HepG2 (cell line): ENCODE measurements around the gene FBXO7. TPM values are rescaled to one million over a fixed set of nuclear protein-coding genes. Genes with fewer than 3 reads are reported as not detected.

Experiments
- AHDC1 ChIP-seq: sonication (generic); formaldehyde crosslinking; IDR thresholded peaks from 2 replicates; pipeline ENCODE4 v1.5.1; 2020; ENCODE audit warnings: mild to moderate bottlenecking, missing genetic modification reagents, borderline replicate concordance
- ATF5 ChIP-seq: sonication (generic); formaldehyde crosslinking; IDR thresholded peaks from 2 replicates; pipeline ENCODE4 v1.4.0; 2020; ENCODE audit warnings: mild to moderate bottlenecking, low read depth, missing genetic modification reagents
- HOXD1 ChIP-seq: sonication (generic); formaldehyde crosslinking; IDR thresholded peaks from 2 replicates; pipeline ENCODE4 v1.5.0; 2020; ENCODE audit warnings: missing genetic modification reagents
- NFKB2 ChIP-seq: sonication (generic); formaldehyde crosslinking; IDR thresholded peaks from 2 replicates; pipeline ENCODE4 v1.4.0; 2020; ENCODE audit warnings: missing genetic modification reagents, borderline replicate concordance
- NR2F1 ChIP-seq, 2 experiments: fragments of 450-650 bp in 1 of 2; formaldehyde crosslinking in 1 of 2; IDR thresholded peaks; 2 replicates each; pipeline versions ENCODE4 v1.5.0 to v1.6.1; 2016 to 2020; ENCODE audit warnings: mild to moderate bottlenecking in 1 of 2, missing compliant biosample characterization in 1 of 2, missing genetic modification reagents in 1 of 2, moderate library complexity in 1 of 2
- PAWR ChIP-seq: sonication (generic); formaldehyde crosslinking; IDR thresholded peaks from 2 replicates; pipeline ENCODE4 v1.4.0; 2020; ENCODE audit warnings: missing genetic modification reagents, mild to moderate bottlenecking, borderline replicate concordance
- PHF5A ChIP-seq: IDR thresholded peaks from one replicate; pipeline ENCODE4 v1.6.1; 2018; ENCODE audit warnings: low read depth, missing genetic modification reagents; ENCODE audit not compliant: unreplicated experiment
- SMYD3 ChIP-seq: sonication (generic); formaldehyde crosslinking; IDR thresholded peaks from 2 replicates; pipeline ENCODE4 v1.8.1; 2023; ENCODE audit warnings: mild to moderate bottlenecking, missing genetic modification reagents
- SNRNP70 ChIP-seq: fragments of 200-400 bp; formaldehyde crosslinking; IDR thresholded peaks from 2 replicates; pipeline ENCODE4 v1.6.1; 2017; ENCODE audit warnings: mild to moderate bottlenecking, low read depth, low read length, moderate library complexity
- SUZ12 ChIP-seq: fragments of 150-350 bp; IDR thresholded peaks from 2 replicates; pipeline ENCODE4 v1.6.1; 2014; ENCODE audit warnings: low read depth, low read length
- TOPORS ChIP-seq: sonication (generic); formaldehyde crosslinking; IDR thresholded peaks from 2 replicates; pipeline ENCODE4 v1.8.0; 2023; ENCODE audit warnings: mild to moderate bottlenecking, missing genetic modification reagents
- ZBTB34 ChIP-seq: sonication (generic); formaldehyde crosslinking; IDR thresholded peaks from 2 replicates; pipeline ENCODE4 v1.8.0; 2022; ENCODE audit warnings: mild to moderate bottlenecking, missing genetic modification reagents
- ZMYM3 ChIP-seq: sonication (generic); formaldehyde crosslinking; IDR thresholded peaks from 2 replicates; pipeline ENCODE4 v1.5.1; 2020; ENCODE audit warnings: mild to moderate bottlenecking, missing genetic modification reagents
- ZNF280B ChIP-seq: sonication (generic); formaldehyde crosslinking; IDR thresholded peaks from 2 replicates; pipeline ENCODE4 v1.5.0; 2020; ENCODE audit warnings: missing genetic modification reagents, mild to moderate bottlenecking, borderline replicate concordance
- ZNF556 ChIP-seq: sonication (generic); formaldehyde crosslinking; IDR thresholded peaks from 2 replicates; pipeline ENCODE4 v1.4.0; 2020; ENCODE audit warnings: mild to moderate bottlenecking, missing genetic modification reagents, borderline replicate concordance
- ZNF782 ChIP-seq: sonication (generic); formaldehyde crosslinking; IDR thresholded peaks from 2 replicates; pipeline ENCODE4 v1.4.0; 2020; ENCODE audit warnings: missing genetic modification reagents, mild to moderate bottlenecking, borderline replicate concordance
- ZNF83 ChIP-seq: sonication (generic); formaldehyde crosslinking; IDR thresholded peaks from 2 replicates; pipeline ENCODE4 v1.4.0; 2020; ENCODE audit warnings: missing genetic modification reagents, mild to moderate bottlenecking, borderline replicate concordance
- polyA plus RNA-seq, 8 experiments: library from polyadenylated mRNA; depleted of rRNA in 3 of 8; stranded (reverse) in 7 of 8; unstranded in 1 of 8; fragments of >200 nt; fragmentation: Illumina TruSeq in 4 of 8; extraction: Trizol in 4 of 8; gene quantifications; 2 replicates each; pipeline versions ENCODE4 v1.2.1 to v1.2.3, GENCODE V29; 2011 to 2016; ENCODE audit warnings: low read depth in 4 of 8, missing spikeins in 1 of 8, mixed read lengths in 1 of 8; ENCODE audit not compliant: insufficient read depth in 1 of 8
- total RNA-seq, 5 experiments: library from RNA; depleted of rRNA; stranded (reverse); fragments of >200 nt; fragmentation: Illumina TruSeq; extraction: Trizol; gene quantifications; 2 replicates each; pipeline ENCODE4 v1.2.3, GENCODE V29; 2016; ENCODE audit warnings: low read depth in 1 of 5

Gene FBXO7
- total and polyA plus RNA-seq, 2 of the 13 experiments (the other 11 are each of a cell fraction or from before 2014, with no cell fraction given), result 105 to 172 TPM

- no peak for TF ChIP-seq AHDC1 (CRISPR knock-in tag)
- no peak for TF ChIP-seq ZNF782
- peak; percentile 49 to 68; a peak in 3 of 4 replicates for TF ChIP-seq NR2F1 (CRISPR knock-in tag; IDR thresholded peaks at IDR 0.05)
- TF ChIP-seq SNRNP70, result no peak
- no peak for TF ChIP-seq TOPORS (CRISPR knock-in tag)
- no peak for TF ChIP-seq SUZ12
- TF ChIP-seq ZNF280B (CRISPR knock-in tag), result no peak
- peak; percentile 38; the same call in 1 of the 2 replicates for TF ChIP-seq NFKB2
- no peak for TF ChIP-seq ZNF83 (CRISPR knock-in tag)
- TF ChIP-seq HOXD1 (CRISPR knock-in tag), result no peak
- no peak for TF ChIP-seq ZNF556 (CRISPR knock-in tag)
- no peak for TF ChIP-seq PHF5A (CRISPR knock-in tag)
- no peak for TF ChIP-seq ATF5
- TF ChIP-seq ZBTB34, result no peak
- TF ChIP-seq ZMYM3 (CRISPR knock-in tag), result no peak; the same call in 1 of the 2 replicates
- no peak for TF ChIP-seq PAWR (CRISPR knock-in tag)
- TF ChIP-seq SMYD3, result 0 out of 2 replicates have a peak, but pooled peaks have one; percentile 13
Observed at GRCh38 chr22:32528984-32529982, 54.7 kb downstream of the FBXO7 start (continued).
